Amygdala (tissue), 56 donors: ENCODE results near the gene CDK5.

Experiments used
- DNase-seq, 56 donors: peaks; one replicate each; lab custom pipeline; 2025; lab: John Stamatoyannopoulos, UW

The CDK5 gene

GRCh38 chr7:151075662-151075971, 17.9 kb upstream of the CDK5 start:
- DNase-seq = no peak

DNA sequence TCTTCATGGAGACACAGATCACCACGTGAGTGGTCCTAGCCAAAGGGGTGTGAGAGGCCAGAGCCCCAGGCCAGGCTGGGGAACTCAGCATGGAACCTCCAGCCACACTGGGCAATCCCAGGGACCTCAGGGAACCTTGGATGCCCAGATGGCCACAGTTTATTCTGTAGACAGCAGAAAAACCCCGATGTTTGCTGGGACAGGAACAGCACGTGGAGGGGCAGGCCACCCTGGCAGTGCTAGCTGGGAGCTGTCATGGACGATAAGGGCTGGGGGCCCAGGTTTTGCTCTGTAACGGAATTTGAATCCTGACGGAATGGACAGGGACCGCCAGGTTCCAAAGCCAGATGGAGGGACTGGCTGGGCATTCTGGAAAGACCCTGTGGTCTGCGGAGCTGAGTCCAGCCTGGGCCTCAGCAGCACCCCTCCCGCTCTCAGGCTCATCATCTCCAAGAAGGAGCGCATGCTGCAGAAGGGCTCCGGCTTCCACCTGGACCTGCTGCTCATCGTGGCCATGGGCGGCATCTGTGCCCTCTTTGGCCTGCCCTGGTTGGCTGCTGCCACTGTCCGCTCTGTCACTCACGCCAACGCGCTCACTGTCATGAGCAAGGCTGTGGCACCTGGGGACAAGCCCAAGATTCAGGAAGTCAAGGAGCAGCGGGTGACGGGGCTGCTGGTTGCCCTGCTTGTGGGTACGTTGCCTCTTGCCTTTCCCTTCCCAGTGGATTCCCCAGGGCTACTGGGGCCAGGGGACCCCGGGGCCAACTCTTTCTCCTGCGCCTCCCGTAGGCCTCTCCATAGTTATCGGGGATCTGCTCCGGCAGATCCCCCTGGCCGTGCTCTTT, 17.3 kb upstream of the CDK5 start:
- DNase-seq = no peak

DNA sequence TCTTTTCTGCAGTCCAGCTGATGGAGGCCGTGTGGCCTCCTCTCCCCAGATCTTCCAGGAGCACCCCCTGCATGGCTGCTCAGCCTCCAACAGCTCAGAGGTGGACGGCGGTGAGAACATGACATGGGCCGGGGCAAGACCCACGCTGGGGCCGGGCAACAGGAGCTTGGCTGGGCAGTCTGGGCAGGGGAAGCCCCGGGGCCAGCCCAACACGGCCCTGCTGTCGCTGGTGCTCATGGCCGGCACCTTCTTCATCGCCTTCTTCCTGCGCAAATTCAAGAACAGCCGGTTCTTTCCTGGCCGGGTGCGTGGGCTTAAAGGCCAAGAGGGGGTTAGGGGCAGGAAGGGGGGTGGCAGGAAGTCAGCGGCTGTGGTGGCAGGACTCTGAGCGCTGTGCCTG, 16.3 kb upstream of the CDK5 start:
- no peak for DNase-seq

GRCh38 chr7:151071032-151071866, 13.6 kb upstream of the CDK5 start:
- no peak for DNase-seq

- DNase-seq = no peak
These were observed 12.9 kb upstream of the CDK5 start for GRCh38 chr7:151070574-151070960.

DNA sequence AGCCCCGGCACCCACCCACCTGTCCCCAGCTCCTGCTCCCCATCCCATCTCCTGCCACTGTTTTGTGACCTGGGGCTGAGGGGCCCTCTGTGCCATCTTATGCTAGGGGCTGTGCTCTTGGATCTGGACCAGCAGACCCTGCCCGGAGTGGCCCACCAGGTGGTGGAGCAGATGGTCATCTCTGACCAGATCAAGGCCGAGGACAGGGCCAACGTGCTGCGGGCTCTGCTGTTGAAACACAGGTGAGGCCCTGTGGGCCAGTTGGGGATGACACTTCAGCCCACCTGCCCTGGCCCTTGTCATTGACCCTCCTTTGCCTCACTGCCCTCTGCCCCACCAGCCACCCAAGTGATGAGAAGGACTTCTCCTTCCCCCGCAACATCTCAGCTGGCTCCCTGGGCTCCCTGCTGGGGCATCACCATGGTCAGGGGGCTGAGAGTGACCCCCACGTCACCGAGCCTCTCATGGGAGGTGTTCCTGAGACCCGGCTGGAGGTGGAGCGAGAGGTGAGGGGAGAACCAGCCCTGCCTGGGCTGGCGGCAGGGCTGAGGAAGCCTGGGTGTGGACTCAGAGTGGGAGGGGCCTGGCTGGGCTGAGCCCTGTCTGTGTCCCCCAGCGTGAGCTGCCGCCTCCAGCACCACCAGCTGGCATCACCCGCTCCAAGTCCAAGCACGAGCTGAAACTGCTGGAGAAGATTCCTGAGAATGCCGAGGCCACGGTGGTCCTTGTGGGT, 12.3 kb upstream of the CDK5 start:
- DNase-seq = no peak

GRCh38 chr7:151068069-151068773, 10.5 kb upstream of the CDK5 start:
- no peak for DNase-seq

GRCh38 chr7:151066273-151066974, 8.7 kb upstream of the CDK5 start:
- DNase-seq = no peak

DNA sequence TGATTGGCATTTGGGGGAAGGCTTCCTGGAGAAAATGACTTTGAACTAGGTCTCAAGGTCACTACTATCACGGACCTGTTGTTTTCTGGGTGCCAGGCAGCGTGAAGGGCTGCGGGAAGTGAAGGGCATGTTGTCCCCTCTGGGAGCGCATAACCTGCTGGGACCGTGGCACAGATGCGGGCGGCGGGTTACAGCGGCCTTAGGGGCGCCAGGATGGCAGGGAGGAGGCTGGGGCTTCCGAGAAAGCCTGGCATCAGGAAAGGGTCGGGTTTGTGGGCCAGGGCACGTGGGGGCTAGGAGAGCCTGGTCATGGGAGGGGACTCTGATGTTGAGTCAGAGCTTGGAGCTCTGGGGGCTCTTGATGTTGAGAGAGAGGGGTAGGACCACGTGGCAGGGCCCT, 7.8 kb upstream of the CDK5 start:
- DNase-seq = no peak

DNA sequence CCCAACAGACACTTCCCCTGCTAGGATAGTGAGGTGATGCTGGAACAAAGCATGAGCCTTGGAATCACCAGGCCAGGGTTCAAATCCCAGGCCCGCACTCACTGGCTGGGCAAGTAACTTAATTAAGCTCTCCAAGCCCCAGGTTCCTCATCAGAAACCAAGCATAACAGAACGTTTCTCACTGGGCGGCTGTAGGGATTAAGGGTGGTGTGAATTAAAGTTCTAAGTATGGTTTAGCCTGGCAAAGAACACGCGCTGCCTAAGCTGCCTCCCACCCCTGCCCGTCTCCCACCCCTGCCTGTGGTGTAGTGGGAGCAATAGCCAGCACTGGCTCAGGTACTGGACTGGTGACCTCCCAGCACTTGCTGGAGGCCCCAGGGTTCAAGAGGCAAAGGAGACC, 7.3 kb upstream of the CDK5 start:
- no peak for DNase-seq

GRCh38 chr7:151064454-151064853, 6.8 kb upstream of the CDK5 start:
- DNase-seq = no peak

DNA sequence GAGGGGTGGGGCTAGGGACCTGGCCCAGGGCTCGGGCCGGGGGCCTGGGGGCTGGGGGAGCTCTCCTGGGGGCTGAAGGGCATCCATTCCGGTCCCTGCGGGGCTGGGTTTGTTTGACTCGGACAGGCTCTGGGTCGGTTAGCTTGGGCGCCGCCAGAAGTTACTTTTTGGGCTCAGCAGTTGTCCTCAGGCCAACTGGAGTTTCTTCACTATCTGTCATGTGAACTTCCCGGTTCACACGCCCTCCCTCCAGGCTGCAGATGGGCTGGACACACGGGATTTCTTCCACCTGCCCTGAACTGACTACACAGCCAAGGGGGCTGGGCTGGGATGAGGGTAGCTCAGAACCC, 5.5 kb upstream of the CDK5 start:
- no peak for DNase-seq

GRCh38 chr7:151062399-151063211, 4.9 kb upstream of the CDK5 start:
- no peak for DNase-seq

- DNase-seq = no peak
These were observed 4.4 kb upstream of the CDK5 start for GRCh38 chr7:151062111-151062398.

DNA sequence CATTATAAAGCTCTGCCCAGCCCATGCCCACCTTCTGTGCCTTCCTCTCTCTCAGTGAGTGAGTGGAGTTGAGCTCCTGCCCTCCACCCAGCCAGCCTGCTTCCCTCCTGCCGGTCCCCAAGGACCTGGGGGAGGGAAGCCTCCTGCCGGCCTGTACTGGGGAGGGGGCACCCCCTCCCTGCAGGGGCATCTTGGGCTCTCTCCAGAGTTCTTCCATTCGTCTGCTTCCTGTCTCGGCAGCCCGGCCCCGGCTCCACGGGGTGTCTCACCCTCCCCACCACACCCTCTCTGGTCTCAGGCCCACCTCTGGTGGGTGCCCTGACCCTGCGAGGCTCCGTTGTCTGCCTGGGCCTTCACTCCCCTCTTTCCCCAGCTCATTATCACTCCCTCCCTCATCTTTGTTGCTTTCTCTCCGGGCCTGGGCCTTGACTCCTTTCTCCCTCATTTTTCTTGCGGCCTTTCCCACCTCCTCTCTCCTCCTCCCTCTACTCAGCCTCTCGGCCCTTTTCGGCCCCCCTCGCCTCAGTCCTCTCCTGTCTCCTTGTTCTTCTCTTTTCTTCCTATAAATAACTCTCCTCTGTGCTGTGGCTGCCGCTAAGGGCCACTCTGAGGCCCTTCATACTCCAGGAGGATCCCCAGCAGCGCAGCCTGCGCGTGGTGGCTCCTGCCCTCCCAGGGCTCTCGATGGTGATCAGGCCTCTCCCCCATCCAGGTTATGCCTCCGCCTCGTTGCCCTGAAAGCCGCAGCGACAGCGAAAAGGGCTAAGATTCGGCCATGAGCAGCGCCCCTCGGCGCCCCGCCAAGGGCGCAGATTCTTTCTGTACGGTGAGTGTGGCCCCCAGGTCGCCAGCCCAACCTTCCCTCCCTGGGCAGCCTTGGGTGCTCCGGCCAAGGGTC, 3.8 kb upstream of the CDK5 start:
- no peak for DNase-seq

DNA sequence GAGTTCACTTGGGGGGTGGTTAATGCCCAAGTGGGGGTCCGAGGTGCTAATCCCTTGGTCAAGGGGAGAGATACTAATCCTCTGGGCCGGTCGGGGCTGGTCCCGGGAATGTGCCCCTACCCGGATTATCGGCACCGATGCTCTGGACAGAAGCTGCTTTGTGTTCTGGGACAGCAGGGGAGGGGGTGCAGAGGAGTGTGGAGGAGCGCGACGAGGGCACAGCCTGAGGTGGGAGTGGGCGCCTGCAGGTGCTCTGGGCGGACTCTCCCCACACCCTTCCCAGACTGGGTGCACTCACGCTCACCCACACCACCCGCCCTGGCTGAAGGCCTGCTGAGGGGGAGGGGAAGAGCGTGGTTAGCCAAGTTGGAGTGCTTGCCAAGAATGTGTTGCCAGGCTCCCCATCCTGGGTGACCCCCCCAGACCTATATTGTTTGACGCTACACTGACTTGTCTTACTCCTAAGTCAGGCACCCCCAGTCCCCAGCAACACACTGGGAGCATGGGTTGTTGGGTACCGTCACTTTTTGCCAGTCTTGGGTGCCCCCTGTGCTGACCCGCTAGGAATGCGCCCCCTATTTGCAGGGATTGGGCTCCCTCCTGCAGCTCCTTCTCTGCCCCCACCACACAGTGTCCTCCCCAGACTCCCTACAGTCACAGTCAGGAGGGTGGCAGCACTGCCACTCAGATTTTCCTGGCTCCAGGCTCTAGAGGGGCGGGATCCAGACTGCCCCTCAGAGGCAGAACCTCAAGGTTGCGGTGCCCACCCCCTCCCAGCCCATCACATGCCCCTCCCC, 2.9 kb upstream of the CDK5 start:
- peak in 30 of 56 donors; percentile 12 to 72 (median 40) for DNase-seq

- DNase-seq = peak in 1 of 56 donors; percentile 60
These were observed 2.4 kb upstream of the CDK5 start for GRCh38 chr7:151060113-151060415.
